ENCODE measurements around the gene STK32B.
"Not testable (repeated sequence)": the region's sequence is repeated elsewhere in the genome, so short reads cannot be mapped to it uniquely, and the experiment has no call there.

STK32B gene

GRCh38 chr4:5213087-5213595 lies 161.9 kb downstream of the STK32B start:
- no peak for DNase-seq

GRCh38 chr4:5215321-5215720 lies 164.0 kb downstream of the STK32B start:
- DNase-seq = no peak

- DNase-seq = no peak
These were observed 166.1 kb downstream of the STK32B start for GRCh38 chr4:5217421-5217820.

- DNase-seq = no peak
These were observed 167.2 kb downstream of the STK32B start for GRCh38 chr4:5218376-5219069.

- no peak for DNase-seq
These were observed 168.7 kb downstream of the STK32B start for GRCh38 chr4:5220028-5220427.

- no peak for DNase-seq
These were observed 170.8 kb downstream of the STK32B start for GRCh38 chr4:5222047-5222446.

GRCh38 chr4:5222951-5223350 lies 171.7 kb downstream of the STK32B start:
- no peak for DNase-seq

GRCh38 chr4:5224340-5224739 lies 173.1 kb downstream of the STK32B start:
- DNase-seq = no peak

GRCh38 chr4:5232549-5232948 lies 181.3 kb downstream of the STK32B start:
- no peak for DNase-seq

GRCh38 chr4:5237086-5237660 lies 185.9 kb downstream of the STK32B start:
- DNase-seq = no peak

GRCh38 chr4:5238173-5238572 lies 186.9 kb downstream of the STK32B start:
- no peak for DNase-seq

GRCh38 chr4:5247061-5247460 lies 195.8 kb downstream of the STK32B start:
- not testable (repeated sequence) for DNase-seq

- no peak for DNase-seq
These were observed 196.5 kb downstream of the STK32B start for GRCh38 chr4:5247735-5248134.

- no peak for DNase-seq
These were observed 198.4 kb downstream of the STK32B start for GRCh38 chr4:5249727-5250126.

- DNase-seq = not testable (repeated sequence)
These were observed 199.3 kb downstream of the STK32B start for GRCh38 chr4:5250536-5250935.

GRCh38 chr4:5256421-5256820 lies 205.1 kb downstream of the STK32B start:
- no peak for DNase-seq

GRCh38 chr4:5257086-5257485 lies 205.8 kb downstream of the STK32B start:
- DNase-seq = no peak

- no peak for DNase-seq
These were observed 208.2 kb downstream of the STK32B start for GRCh38 chr4:5259471-5259870.

GRCh38 chr4:5260121-5260520 lies 208.8 kb downstream of the STK32B start:
- no peak for DNase-seq

GRCh38 chr4:5261866-5262265 lies 210.6 kb downstream of the STK32B start:
- no peak for DNase-seq

GRCh38 chr4:5266991-5267390 lies 215.7 kb downstream of the STK32B start:
- DNase-seq = no peak

- DNase-seq = no peak
These were observed 216.1 kb downstream of the STK32B start for GRCh38 chr4:5267408-5267807.

- DNase-seq = no peak
These were observed 225.3 kb downstream of the STK32B start for GRCh38 chr4:5276475-5277075.

GRCh38 chr4:5277079-5277478 lies 225.8 kb downstream of the STK32B start:
- no peak for DNase-seq

Data from stimulated activated naive CD4-positive, alpha-beta T cell treated with Interleukin-2 at 50 U/mL for 16 hours (primary cell).